GM19452 (cell line): ENCODE results near the gene C1QL1.

Experiments used
- ATAC-seq: cut with Tn5 transposase; IDR thresholded peaks from one replicate; pipeline ENCODE4 v1.9.1; 2021; ENCODE audit not compliant: unreplicated experiment

The C1QL1 gene

GRCh38 chr17:44968225-44969143, at the start of gene C1QL1:
Gene C1QL1 (minus strand): TSS chr17:44968303. CDS start chr17:44968048, 255 bp downstream.
- ATAC-seq = peak; percentile 84

- ATAC-seq = no peak
Observed at GRCh38 chr17:45016823-45017222, 48.7 kb upstream of the C1QL1 start.

GRCh38 chr17:45016237-45016636, 48.1 kb upstream of the C1QL1 start:
- no peak for ATAC-seq

DNA sequence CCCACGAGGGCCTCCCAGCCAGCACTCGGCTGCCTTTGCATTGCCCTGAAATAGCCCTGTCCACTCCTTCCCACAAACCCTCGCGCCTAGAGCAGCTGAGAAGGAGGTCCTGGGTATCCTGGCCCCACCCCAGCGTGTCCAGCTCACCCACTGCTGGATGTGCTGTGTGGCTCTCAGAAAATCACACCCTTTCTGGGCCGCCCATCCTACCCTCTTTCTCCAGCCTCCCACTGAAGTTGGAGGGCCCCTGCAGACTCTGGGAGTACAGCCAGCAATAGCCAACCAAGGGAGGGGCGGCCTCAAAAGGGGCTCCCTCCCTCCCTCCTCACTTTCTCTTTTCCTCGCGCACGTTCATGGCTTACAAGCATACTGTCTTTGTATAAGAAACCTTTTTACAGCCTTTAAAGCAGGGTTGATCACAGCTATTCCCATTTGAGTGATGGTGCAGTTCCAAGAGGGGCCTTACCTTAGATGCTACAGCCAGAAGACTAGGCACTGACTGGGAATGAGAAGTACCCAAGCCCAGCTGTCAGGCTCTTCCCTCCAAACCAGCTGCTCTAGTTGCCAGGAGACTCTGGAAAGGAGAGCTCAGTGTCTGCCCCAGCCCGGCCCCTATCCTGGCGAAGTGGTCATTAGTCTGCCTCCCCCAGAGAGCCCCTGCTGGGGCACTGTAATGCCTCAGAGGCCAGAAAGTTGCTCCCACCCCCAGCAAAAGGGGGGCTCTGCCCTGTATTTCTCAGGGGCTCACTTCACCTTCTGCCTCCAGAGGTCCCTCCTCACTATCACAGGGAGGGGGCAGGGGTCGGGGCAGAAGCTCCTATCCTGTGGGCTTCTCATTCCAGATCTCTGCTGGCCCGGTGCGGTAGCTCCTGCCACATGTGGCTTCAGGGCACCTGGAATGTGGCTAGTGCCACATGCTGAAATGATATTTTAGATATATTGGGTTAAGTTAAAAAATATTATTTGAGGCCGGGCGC, 45.2 kb upstream of the C1QL1 start:
- no peak for ATAC-seq

- ATAC-seq = no peak
Observed at GRCh38 chr17:45011767-45012166, 43.7 kb upstream of the C1QL1 start.

GRCh38 chr17:45009676-45010467, 41.8 kb upstream of the C1QL1 start:
- ATAC-seq = no peak

- no peak for ATAC-seq
Observed at GRCh38 chr17:45008216-45008615, 40.1 kb upstream of the C1QL1 start.

- ATAC-seq = no peak
Observed at GRCh38 chr17:45006927-45007461, 38.9 kb upstream of the C1QL1 start.

DNA sequence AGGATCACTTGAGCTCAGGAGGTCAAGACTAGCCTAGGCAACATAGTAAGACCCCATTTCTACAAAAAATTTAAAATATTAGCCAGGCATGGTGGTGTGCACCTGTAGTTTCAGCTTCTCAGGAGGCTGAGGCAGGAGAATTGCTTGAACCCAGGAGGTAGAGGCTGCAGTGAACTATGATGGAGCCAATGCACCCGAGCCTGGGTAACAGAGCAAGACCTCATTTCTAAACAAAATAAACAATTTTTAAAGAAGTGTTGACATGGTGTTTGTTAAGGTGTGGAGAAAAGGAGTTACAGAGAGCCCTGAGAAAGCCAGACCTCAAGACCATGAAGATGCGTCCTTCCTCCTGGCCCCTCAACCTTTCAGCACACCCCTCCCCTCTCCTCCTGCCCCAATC, 37.6 kb upstream of the C1QL1 start:
- no peak for ATAC-seq

GRCh38 chr17:45004388-45004787, 36.3 kb upstream of the C1QL1 start:
- ATAC-seq = no peak

GRCh38 chr17:45003877-45004276, 35.8 kb upstream of the C1QL1 start:
- ATAC-seq = no peak

DNA sequence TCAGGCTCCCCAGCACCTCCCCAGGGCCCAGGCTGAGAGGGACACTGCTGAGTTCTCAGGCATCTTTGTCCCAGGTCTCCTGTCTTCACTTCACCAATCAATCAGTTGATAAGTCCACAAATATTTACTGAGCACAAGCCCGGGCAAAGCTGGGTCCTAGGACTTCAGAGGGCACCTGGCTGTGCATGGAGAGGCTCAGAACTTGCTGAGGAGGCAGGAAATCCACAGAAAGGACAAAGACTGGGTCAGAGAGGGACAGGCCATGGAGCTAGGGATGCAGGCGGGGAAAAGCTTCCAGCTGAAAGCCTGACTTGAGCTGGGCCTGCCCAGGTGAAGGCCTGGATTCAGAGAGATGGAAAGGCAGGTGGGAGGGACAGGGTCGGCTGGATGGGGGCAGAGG, 33.2 kb upstream of the C1QL1 start:
- no peak for ATAC-seq

DNA sequence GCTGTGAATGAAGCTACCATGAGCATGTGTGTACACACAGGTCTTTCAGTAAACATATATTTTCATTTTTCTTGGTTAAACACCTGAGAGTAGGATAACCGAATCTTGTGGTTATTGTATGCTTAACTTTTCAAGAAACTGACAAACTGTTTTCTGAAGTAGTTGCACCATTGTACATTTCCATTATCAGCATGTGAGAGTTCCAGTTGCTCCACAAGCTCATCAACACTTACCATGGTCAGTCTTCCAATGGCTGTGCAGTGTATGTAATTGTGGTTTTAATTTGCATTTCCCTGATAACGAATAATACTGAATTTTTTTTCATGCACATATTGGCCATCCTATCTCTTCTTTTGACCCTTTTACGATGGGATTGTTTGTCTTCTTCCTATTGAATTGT, 31.3 kb upstream of the C1QL1 start:
- no peak for ATAC-seq

DNA sequence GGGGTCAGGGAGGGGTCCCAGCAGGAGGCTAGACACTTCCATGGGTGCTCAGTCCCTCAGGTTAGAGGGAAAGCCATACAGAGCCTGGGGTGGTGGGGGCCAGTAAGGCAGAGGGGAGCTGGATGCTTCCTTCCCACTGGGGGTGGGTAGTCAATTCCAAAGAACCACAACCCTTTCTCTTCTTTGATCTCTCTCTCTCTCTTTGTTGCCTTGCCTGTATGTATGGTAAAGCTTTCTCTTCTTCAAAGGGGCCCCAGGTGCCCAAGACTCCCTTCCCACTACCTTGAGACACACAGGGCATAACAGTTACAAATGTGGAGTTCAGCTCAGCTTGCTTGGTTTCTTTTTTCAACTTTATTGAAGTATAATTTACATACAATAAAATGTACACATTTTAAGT, 30.5 kb upstream of the C1QL1 start:
- ATAC-seq = no peak

GRCh38 chr17:44997733-44998520, 29.8 kb upstream of the C1QL1 start:
- ATAC-seq = no peak

DNA sequence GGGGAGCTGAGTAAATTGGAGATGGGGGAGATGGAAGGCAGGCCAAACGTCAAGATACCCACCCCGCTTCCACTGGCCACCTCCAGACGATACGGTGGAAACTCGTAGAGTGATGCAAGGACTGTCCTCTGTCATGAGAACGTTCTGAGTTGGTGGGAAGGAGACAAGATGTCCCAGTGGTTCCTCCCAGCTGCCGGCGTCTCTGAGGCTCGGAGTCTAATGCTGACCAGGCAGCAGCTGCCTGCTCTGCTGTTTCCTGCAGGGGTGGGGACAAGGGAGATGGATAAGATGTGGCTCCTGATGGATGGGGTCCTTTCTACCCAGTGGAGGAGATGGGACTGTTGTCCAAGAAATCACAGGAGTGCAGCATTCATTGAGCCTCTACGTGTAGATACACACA, 28.2 kb upstream of the C1QL1 start:
- ATAC-seq = no peak

- no peak for ATAC-seq
Observed at GRCh38 chr17:44995436-44996001, 27.4 kb upstream of the C1QL1 start.

DNA sequence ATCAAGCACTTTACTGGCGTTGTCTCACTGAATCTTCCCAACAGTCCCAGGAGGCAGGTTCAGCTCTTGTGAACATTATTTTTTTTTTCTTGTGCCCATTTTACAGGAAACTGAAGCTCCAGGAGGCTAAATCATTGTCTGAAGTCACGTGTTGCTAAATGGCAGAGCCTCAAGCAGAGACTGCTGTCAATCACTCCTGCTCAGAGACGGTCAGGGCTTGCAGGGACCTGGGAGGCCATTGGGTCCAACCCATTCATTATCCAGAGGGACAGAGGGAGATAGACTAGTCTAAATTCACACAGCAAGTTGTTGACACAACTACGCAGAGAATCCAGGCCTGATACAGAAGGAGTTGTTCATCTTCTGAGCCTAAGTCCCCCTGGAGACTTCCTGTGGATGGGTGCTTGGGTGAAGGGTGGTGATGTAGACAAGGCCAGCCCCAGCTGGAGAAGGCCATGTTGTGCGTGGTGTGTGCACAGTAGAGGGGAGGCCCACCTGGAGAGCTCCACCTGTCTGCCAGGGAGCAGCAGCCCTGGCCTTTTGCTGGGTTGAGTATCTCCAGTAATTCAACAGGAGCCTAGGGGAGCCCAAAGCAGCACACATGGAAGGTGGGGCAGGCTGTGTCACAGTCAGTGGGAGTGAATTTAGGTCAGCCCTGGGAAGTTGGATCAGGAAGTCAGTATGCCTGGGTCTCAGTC, 24.3 kb upstream of the C1QL1 start:
- ATAC-seq = no peak

DNA sequence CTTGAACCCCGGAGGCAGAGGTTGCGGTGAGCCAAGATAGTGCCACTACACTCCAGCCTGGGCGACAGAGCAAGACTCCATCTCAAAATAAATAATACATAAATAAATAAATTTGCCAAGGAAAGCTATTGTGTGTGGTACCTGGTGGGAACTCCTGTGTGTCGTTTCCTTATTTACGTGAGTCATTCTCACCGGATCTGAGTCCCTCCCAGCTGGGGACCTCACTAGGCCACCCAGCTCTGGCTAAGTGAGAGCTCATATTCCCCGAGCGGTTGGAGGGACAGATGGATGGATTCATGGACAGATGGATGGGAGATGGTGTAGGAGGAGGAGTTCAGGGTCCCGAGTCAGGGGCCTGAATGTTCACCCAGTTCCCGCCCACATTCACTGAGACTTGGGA, 22.9 kb upstream of the C1QL1 start:
- no peak for ATAC-seq
